Ishikawa (cell line): ENCODE results near the gene PCP4.

Experiments
- CEBPB ChIP-seq: IDR thresholded peaks from 2 replicates; pipeline ENCODE4 v1.6.1; 2012
- CREB1 ChIP-seq: IDR thresholded peaks from 2 replicates; pipeline ENCODE4 v1.6.1; 2012; ENCODE audit warnings: low read depth
- EGR1 ChIP-seq: IDR thresholded peaks from 2 replicates; pipeline ENCODE4 v1.6.1; 2012
- EP300 ChIP-seq: IDR thresholded peaks from 2 replicates; pipeline ENCODE4 v1.6.1; 2012; ENCODE audit warnings: borderline replicate concordance
- FOXM1 ChIP-seq: IDR thresholded peaks from 2 replicates; pipeline ENCODE4 v1.6.1; 2012; ENCODE audit warnings: low read depth, borderline replicate concordance
- MAX ChIP-seq: IDR thresholded peaks from 2 replicates; pipeline ENCODE4 v1.6.1; 2012
- NFIC ChIP-seq: IDR thresholded peaks from 2 replicates; pipeline ENCODE4 v1.6.1; 2012
- RAD21 ChIP-seq: IDR thresholded peaks from 2 replicates; pipeline ENCODE4 v1.6.1; 2012; ENCODE audit warnings: low read depth
- REST ChIP-seq: IDR thresholded peaks from 2 replicates; pipeline ENCODE4 v1.6.1; 2012; ENCODE audit warnings: low read depth, mild to moderate bottlenecking
- TAF1 ChIP-seq: IDR thresholded peaks from 2 replicates; pipeline ENCODE4 v1.6.1; 2012; ENCODE audit warnings: low read depth, mild to moderate bottlenecking
- TCF12 ChIP-seq: IDR thresholded peaks from 2 replicates; pipeline ENCODE4 v1.6.1; 2012; ENCODE audit warnings: low read depth
- TEAD4 ChIP-seq: IDR thresholded peaks from 2 replicates; pipeline ENCODE4 v1.6.1; 2012
- USF1 ChIP-seq: IDR thresholded peaks from 2 replicates; pipeline ENCODE4 v1.6.1; 2012
- YY1 ChIP-seq: IDR thresholded peaks from 2 replicates; pipeline ENCODE4 v1.6.1; 2012; ENCODE audit warnings: low read depth
- ZBTB7A ChIP-seq: IDR thresholded peaks from 2 replicates; pipeline ENCODE4 v1.6.1; 2012; ENCODE audit warnings: low read depth

Gene PCP4

GRCh38 chr21:39852021-39852721, 15.1 kb upstream of the PCP4 start:
- TF ChIP-seq YY1: no peak
- no peak for TF ChIP-seq EP300
- TF ChIP-seq NFIC: no peak
- no peak for TF ChIP-seq EGR1
- TF ChIP-seq MAX: no peak
- TF ChIP-seq CREB1: no peak
- TF ChIP-seq TEAD4: no peak
- no peak for TF ChIP-seq REST
- TF ChIP-seq RAD21: no peak
- no peak for TF ChIP-seq TCF12
- no peak for TF ChIP-seq CEBPB
- TF ChIP-seq USF1: no peak
- no peak for TF ChIP-seq TAF1
- TF ChIP-seq FOXM1: no peak
- no peak for TF ChIP-seq ZBTB7A

GRCh38 chr21:39852726-39853500, 14.3 kb upstream of the PCP4 start:
- no peak for TF ChIP-seq ZBTB7A
- TF ChIP-seq FOXM1: no peak
- TF ChIP-seq YY1: no peak
- no peak for TF ChIP-seq REST
- TF ChIP-seq CREB1: no peak
- no peak for TF ChIP-seq RAD21
- TF ChIP-seq USF1: no peak
- TF ChIP-seq TAF1: no peak
- TF ChIP-seq MAX: no peak
- no peak for TF ChIP-seq NFIC
- TF ChIP-seq EGR1: no peak
- TF ChIP-seq EP300: no peak
- TF ChIP-seq TEAD4: no peak
- no peak for TF ChIP-seq CEBPB
- TF ChIP-seq TCF12: no peak

GRCh38 chr21:39854572-39854971, 12.7 kb upstream of the PCP4 start:
- TF ChIP-seq EGR1 (no peak), EP300 (no peak), TCF12 (no peak), TEAD4 (no peak), FOXM1 (no peak), TAF1 (no peak), MAX (no peak), REST (no peak)

- TF ChIP-seq EGR1 (no peak), TAF1 (no peak), CEBPB (no peak), TEAD4 (no peak), USF1 (no peak), MAX (no peak), ZBTB7A (no peak), EP300 (no peak), REST (no peak), RAD21 (no peak), TCF12 (no peak), CREB1 (no peak), FOXM1 (no peak), NFIC (no peak), YY1 (no peak)
Observed at GRCh38 chr21:39855595-39855994, 11.6 kb upstream of the PCP4 start.
